ENCODE data around the gene HSPA12B. TPM values are rescaled to one million over a fixed set of nuclear protein-coding genes. Genes with fewer than 3 reads are reported as not detected.

HSPA12B gene
- total RNA-seq, 4 donors from 2014 or later = 7.7 to 58.2 (median 19.3) TPM

GRCh38 chr20:3777381-3777715 lies 44.9 kb downstream of the HSPA12B start:
- DNase-seq (ENCODE audit: low spot score) (no peak), ATAC-seq (ENCODE audit: low FRiP score) (peak; percentile 12)
- TF ChIP-seq CTCF (IDR thresholded peaks at IDR 0.05) = no peak

GRCh38 chr20:3777716-3778629 lies 45.5 kb downstream of the HSPA12B start:
- no peak for DNase-seq (ENCODE audit: low spot score)

GRCh38 chr20:3778976-3779375 lies 46.5 kb downstream of the HSPA12B start:
- TF ChIP-seq CTCF (IDR thresholded peaks at IDR 0.05) = no peak
- no peak for ATAC-seq (ENCODE audit: low FRiP score)
- no peak for DNase-seq (ENCODE audit: low spot score)

More at GRCh38 chr20:3777716-3778629, 45.5 kb downstream of the HSPA12B start:
- ATAC-seq (ENCODE audit: low FRiP score) = peak; percentile 69
- peak in 1 of 3 donors; percentile 5 for TF ChIP-seq CTCF (IDR thresholded peaks at IDR 0.05)

GRCh38 chr20:3781153-3781910 lies 48.8 kb downstream of the HSPA12B start, which contains the start of gene SPEF1:
SPEF1 (minus strand) TSS chr20:3781448; CDS start chr20:3781287, 161 bp downstream.
- DNase-seq (ENCODE audit: low spot score) (no peak), ATAC-seq (ENCODE audit: low FRiP score) (peak; percentile 35)
- TF ChIP-seq CTCF (IDR thresholded peaks at IDR 0.05) = no peak

GRCh38 chr20:3782597-3782996 lies 50.1 kb downstream of the HSPA12B start:
- no peak for ATAC-seq (ENCODE audit: low FRiP score)
- DNase-seq (ENCODE audit: low spot score) = no peak

GRCh38 chr20:3783068-3783489 lies 50.6 kb downstream of the HSPA12B start:
- DNase-seq (ENCODE audit: low spot score) (no peak), ATAC-seq (ENCODE audit: low FRiP score) (no peak)
- TF ChIP-seq CTCF (IDR thresholded peaks at IDR 0.05) = no peak

More at GRCh38 chr20:3782597-3782996, 50.1 kb downstream of the HSPA12B start:
- no peak for TF ChIP-seq CTCF (IDR thresholded peaks at IDR 0.05)
